HG03196 (cell line): ENCODE measurements around the gene KRTAP4-11.
"Not testable (repeated sequence)": the region's sequence is repeated elsewhere in the genome, so short reads cannot be mapped to it uniquely, and the experiment has no call there.

ENCODE experiments used
- ATAC-seq: cut with Tn5 transposase; IDR thresholded peaks from one replicate; pipeline ENCODE4 v1.9.1; 2021; ENCODE audit not compliant: unreplicated experiment

KRTAP4-11 gene

DNA sequence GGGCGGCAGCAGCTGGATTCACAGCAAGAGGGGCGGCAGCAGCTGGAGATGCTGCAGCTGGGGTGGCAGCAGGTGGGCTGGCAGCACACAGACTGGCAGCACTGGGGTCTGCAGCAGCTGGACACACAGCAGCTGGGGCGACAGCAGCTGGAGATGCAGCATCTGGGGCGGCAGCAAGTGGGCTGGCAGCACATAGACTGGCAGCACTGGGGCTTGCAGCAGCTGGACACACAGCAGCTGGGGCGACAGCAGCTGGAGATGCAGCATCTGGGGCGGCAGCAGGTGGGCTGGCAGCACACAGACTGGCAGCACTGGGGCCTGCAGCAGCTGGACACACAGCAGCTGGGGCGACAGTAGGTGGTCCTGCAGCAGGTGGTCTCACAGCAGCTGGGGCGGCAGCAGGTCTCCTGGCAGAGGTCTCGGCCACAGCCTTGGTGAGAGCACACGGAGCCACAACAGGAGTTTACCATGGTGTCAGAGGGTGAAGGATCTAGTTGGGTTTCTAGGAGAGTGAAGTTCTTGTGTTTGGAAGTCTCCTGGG is at the start of gene KRTAP4-11:
Gene KRTAP4-11 (minus strand): TSS at position 528 of the 541 bp plus-strand sequence. CDS start 58 bp downstream, at position 470.
- ATAC-seq, result not testable (repeated sequence)

DNA sequence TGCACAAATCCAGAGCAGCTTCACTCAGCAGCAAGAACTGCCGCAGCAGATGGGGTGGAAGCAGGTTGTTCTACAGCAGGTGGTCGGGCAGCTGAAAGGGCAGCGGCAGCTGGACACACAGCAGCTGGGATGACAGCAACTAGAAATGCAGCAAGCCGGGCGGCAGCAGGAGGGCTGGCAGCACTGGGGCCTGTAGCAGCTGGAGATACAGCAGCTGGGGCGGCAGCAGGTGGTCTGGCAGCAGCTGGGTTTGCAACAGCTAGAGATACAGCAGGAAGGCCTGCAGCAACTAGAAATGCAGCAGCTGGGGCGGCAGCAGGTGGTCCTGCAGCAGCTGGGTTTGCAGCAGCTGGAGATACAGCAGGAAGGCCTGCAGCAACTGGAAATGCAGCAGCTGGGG is 49.4 kb upstream of the KRTAP4-11 start:
- ATAC-seq, result no peak

DNA sequence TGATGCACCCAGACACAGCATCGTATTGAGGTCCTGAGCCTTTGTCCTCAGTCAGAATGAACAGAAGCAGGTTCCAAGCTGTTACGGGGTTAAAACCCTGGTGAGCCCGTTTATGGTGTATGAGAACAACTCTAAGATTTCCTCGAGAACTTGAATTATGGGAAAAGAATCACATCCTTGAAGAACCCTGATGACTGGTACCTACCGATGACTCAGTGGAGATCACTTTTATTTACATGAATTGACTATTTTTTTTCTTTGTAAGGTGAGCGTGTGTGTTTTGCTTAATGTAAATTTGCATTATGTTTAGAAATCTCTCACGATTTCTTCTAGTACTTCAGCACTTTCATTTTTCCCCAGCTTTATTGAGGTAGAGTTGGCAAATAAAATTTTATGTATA is 45.7 kb upstream of the KRTAP4-11 start:
- no peak for ATAC-seq

DNA sequence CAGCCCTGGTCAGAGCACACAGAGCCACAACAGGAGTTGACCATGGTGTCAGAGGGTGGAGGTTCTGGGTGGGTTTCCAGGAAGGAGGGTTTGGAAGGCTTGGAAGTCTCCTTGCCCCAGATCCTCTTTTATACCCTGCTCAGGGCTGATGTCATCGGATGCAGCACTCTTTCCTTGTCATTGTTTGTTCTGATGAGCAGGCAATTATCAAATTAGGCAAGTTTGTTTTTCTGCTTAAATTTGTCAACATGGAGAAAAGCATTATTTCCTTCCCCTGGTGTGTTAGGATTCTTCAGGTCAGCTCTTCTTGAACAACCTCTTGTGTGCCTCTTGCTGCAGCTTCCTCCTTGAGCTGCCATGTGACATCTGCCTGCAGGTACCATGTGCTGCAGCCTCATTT is 42.5 kb upstream of the KRTAP4-11 start, which contains the start of gene KRTAP4-4:
Gene KRTAP4-4 (minus strand): TSS at position 101 of the 400 bp plus-strand sequence. CDS start 57 bp downstream, at position 44.
- ATAC-seq, result no peak

DNA sequence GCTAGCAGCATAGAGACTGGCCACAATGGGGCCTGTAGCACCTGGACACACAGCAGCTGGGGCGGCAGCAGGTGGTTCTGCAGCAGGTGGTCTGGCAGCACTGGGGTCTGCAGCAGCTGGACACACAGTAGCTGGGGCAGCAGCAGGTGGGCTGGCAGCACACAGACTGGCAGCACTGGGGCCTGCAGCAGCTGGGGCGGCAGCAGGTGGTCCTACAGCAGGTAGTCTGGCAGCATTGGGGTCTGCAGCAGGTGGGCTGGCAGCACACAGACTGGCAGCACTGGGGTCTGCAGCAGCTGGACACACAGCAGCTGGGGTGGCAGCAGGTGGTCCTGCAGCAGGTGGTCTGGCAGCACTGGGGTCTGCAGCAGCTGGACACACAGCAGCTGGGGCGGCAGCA is 42.0 kb upstream of the KRTAP4-11 start:
- not testable (repeated sequence) for ATAC-seq

DNA sequence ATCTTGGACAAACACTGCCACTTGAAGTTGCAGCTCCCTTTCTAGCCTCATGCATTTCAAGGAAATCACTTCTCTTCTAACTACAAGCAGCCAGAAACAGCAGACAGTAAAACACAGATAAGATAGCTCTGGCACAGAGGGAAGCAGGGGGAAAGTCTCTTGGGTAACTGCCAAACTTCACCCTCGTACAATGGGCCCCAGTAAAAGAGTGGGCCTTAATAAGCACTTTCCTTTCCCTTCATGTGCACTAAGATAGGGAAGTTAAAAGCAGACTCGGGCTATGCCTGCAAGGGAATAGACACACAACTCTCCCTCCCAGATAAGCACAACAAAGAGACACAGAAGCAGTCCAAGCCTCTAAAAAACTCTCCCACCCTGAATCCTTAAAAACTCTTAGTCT is 35.7 kb upstream of the KRTAP4-11 start:
- no peak for ATAC-seq

DNA sequence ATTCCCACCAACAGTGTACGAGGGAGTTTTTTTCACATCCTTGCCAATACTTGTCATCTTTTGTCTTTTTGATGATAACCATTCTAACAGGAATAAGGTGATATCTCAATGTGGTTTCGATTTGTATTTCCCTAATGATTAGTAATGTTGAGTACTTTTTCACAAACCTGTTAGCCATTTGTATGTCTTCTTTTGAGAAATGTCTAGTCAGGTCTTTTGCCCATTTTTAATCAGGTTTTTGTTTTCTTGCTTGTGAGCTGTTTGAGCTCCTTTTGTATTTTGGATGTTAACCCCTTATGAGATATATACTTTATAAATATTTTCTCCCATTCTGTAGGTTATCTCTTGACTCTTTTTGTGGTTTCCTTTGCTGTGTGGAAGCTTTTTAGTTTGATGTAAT is 33.4 kb upstream of the KRTAP4-11 start:
- ATAC-seq, result no peak

DNA sequence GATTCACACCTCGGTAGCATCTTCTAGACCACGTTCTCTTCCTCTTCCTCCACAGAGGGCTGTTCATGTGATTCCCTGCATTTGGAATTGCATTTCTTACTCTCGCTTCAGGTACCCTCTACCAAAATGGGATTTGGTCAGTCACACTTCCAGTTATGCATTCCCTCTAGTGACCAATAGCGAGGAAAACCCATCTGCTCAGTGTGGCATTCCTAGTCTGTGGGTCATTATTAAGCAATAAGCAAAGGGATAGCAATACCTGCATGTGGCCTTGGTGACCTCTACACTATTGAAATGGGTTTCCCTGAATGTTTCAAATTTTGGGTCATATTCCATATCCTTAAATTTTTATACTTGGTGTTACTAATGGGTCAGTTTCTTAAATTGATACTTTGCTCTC is 31.9 kb upstream of the KRTAP4-11 start:
- ATAC-seq, result no peak

DNA sequence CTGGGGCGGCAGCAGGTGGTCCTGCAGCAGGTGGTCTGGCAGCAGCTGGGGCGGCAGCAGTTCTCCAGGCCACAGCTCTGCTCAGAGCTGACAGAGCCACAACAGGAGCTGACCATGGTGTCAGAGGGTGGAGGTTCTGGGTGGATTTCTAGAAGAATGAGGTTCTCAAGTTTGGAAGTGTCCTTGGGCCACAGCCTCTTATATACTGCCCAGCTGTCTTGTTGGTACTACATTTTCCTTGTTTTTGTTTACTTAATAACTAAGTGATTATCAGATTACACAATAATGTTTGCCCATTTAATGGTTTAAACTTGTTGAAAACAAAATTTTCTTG is 31.4 kb upstream of the KRTAP4-11 start, which contains the start of gene KRTAP4-5:
Gene KRTAP4-5 (minus strand): TSS at position 174 of the 334 bp plus-strand sequence. CDS start 58 bp downstream, at position 116.
- ATAC-seq, result no peak

DNA sequence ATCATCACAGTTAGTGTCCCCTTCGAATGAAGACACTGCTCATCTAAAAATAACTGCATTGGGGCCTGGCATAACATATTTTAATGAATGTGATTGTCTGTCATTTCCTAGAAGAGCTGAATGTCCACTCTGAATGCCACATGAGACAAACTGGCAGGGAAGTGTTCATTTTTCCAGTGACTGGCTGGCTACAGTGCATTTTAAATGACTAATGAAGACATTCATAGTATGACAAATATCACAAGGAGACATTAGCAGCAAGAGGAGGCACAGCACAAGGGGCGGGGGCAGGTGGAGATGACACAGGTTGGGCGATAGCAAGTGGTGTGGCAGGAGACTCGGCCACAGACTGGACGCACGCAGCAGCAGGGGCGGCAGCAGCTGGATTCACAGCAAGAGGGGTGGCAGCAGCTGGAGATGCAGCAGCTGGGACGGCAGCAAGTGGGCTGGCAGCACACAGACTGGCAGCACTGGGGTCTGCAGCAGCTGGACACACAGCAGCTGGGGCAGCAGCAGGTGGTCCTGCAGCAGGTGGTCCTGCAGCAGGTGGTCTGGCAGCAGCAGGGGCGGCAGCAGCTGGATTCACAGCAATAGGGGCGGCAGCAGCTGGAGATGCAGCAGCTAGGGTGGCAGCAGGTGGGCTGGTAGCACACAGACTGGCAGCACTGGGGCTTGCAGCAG is 30.9 kb upstream of the KRTAP4-11 start:
- not testable (repeated sequence) for ATAC-seq

DNA sequence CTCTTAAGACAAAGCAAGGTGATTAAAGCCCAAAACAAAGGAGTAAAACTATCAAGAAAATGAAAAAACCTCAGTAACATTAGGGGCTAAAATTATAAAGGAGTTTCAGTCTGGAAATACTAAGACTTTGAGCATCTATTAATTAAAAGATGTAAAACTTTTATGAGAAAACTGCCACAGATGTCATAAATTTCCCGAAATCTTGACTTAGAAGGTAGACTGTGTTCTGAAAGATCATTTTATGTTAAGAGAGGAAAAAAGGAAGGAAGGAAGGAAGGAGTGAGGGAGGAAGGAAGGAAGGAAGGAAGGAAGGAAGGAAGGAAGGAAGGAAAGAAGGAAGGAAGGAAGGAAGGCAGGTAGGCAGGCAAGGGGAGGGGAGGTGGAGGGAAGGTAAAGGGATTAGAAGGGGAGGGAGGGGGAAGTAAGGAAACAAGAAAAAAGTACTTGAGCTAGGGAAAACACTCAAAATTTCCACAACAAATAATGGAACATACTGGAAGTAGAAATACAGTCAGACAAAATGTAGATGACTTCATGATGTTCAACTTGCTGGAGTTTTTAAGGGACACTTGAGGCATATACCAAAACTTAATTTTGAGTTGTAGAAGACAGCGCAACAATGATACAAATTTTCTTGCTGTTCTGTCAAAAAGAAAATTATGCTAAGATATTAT is 29.5 kb upstream of the KRTAP4-11 start:
- ATAC-seq, result no peak

DNA sequence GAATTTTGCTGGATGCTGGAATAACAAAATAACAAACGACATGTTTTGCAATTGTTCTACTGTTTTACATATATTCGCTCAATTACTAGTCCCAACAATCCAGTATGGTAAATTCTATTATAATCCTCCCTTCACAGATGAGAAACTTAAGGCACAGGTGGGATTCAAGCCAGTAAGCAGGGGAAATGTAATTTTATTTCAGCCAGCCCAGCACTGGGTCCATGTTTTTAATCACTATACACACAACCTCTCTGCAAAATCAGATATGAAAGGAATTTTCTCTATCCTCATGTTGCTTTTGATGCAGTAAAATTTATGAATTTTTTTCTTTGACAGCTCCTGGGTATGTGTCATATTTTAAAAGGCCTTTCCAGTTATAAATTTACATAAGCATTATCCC is 27.1 kb upstream of the KRTAP4-11 start:
- ATAC-seq, result no peak

DNA sequence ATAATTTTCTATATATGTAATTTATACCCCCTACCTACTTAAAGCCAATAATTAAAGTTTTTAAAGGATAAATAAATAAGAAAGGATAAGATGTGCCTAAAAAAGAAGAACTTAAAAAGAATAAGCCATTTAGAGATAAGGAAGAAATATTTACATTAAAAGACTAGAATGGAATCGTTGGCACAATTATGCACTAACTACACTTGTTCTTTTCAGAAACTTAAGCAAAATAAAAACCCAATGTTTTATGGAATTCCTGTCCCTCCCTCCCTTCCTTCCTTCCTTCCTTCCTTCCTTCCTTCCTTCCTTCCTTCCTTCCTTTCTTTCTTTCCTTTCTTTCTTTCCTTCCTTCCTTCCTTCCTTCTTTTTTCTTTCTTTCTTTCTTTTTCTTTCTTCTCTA is 26.7 kb upstream of the KRTAP4-11 start:
- ATAC-seq, result no peak

DNA sequence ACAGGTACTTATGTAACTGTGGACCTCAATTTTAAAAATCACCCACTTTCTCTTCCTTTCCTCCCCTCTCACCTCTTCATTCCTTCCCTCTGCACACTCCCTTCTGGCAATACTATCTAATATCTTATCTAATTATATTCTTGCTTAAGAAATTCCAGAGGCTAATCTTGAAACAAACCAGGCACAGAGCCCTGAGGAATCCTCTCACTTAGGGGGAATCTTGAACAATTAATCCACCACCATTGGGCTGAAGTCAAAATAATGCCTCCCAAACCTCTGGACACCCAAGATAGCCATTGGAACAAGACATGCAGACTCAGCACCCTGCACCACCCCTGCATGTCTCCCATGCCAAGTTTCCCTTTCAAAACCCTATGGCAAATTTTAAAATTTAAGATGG is 23.2 kb upstream of the KRTAP4-11 start:
- ATAC-seq, result no peak

DNA sequence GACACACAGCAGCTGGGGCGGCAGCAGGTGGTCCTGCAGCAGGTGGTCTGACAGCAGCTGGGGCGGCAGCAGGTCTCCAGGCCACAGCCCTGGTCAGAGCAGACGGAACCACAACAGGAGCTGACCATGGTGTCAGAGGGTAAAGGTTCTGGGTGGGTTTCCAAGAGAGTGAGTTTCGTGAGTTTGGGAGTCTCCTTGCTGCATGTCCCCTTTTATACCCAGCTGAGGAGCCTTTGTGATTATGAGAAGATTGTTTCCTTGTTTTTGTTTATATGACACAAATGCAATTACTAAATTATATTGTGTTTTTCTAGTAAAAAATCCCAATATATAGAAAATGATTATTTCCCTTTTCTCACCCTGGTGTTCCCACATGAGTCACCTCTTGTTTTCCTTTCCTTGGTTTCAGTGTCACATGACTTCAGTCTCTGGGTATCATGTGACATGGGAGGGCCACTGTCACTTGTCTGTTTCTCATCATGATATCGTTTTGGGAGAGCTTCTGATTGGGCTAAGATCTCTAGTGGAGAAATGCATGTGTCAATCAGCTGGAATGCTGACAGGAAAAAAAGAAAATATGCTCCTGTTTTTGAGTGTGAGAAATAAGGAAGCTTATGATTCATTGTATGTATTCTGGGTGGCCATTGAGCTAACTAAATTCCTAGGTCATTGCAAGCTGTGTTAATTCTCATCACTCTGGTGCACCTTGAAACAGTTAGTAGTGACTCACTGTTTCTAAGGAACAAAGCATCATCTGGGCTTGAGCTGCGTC is 22.4 kb upstream of the KRTAP4-11 start, which contains the start of gene KRTAP4-6:
Gene KRTAP4-6 (minus strand): TSS at position 185 of the 772 bp plus-strand sequence. CDS start 57 bp downstream, at position 128.
- ATAC-seq, result no peak

DNA sequence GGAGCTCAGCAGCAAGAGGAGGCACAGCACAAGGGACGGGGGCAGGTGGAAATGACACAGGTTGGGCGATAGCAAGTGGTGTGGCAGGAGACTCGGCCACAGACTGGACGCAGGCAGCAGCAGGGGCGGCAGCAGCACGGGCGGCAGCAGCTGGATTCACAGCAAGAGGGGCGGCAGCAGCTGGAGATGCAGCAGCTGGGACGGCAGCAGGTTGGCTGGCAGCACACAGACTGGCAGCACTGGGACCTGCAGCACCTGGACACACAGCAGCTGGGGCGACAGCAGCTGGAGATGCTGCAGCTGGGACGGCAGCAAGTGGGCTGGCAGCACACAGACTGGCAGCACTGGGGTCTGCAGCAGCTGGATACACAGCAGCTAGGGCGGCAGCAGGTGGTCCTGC is 21.7 kb upstream of the KRTAP4-11 start:
- ATAC-seq, result not testable (repeated sequence)

DNA sequence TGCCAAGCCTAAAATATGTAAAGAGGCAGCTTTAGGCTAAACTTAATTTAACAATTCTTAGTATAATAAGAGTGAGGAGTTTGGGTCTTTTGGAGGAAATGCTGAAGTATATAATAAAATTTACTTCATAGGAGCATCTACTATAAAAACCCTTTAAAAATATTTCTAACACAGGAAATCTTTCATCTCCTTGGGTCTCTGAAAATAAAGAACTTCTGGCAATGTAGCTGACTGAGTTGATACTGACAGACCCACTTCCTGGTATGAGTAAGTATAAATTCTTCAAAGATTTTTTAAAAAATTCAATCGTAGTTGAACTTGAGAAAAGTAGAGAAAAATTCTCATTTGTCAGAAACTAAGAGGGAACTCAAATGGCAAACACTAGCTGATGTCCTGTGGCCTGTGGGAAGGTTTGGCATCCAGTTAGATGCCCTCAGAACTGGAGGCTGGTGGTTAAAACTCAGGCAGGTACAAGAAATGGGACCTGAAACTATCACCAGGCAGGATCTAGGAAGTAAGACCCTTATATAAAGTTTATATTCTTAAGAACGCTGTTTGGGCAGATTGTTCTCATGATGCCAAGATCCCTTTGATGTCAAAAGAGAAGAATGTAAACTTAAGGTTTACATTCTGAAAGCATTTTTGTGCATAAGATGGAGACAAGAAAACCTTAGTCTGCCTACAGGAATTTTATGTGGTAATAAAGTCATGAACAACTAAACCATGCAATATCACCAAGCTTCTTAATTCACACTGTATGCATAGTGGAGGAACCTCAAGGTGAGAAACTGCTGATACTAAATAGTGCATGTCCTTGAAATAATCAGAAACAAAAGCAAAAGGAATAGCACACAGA is 15.9 kb upstream of the KRTAP4-11 start:
- ATAC-seq, result no peak

DNA sequence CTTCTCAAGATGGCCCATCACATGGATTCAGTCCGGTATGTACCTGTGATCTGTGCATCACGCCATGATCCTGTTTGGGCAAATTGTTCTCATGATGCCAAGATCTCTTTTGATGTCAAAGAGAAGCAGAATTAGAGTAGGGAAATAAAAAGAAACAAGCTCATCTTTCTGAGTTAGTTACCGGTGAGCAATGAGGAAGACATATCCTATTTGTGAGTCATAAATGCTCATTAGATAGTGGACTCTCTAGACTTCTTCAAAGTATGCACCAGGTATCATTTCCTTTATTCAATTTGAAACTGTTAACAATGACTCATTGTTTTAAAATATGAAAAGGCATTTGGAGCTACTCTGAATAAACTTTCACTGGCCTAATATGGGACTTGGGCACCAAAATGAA is 13.8 kb upstream of the KRTAP4-11 start:
- ATAC-seq, result no peak

DNA sequence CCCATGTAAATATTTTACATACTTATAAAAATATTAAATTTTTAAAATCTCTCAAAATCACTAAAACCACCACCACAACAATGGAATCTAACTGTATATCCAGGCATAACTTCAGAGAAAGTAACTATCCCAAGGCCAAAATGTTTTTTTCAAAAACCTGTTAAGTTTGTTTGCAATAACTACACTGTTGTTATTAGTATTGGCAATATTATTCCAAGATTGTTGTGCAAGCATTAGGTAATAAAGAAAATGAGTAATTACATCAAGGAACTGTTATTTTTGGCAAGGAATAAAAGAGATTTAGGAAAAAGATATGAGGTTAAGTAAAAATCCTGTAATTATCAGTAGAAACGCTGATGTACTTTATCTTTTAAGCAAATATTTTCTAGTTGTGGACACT is 9.2 kb upstream of the KRTAP4-11 start:
- no peak for ATAC-seq

DNA sequence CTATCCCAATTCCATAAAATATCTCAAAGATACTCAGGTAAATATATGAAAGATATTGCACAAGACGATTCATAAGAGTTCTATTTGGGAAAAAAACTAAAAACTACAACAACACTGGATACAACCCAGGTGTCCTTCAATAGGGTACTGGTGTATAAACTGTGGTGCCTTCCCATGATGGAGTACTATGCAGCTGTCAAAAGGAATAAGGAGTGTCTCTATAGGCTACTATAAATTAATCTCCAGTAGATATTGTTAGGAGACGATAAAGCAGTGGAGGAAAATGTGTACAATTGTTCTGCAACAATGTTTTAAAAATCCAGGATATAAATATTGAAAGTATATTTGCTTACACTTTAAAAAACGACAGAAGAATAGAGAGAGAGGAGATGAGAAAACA is 8.2 kb upstream of the KRTAP4-11 start:
- no peak for ATAC-seq
